SK-N-SH (cell line): Measurements from ENCODE around the gene NAALADL2. TPM values are rescaled to one million over a fixed set of nuclear protein-coding genes. Genes with fewer than 3 reads are reported as not detected.

Experiments used
- CTCF ChIA-PET: fragments of 300-600, 350-600 bp; formaldehyde crosslinking; extraction: SDS; loops from one replicate; lab custom pipeline; 2021; lab: Yijun Ruan, JAX
- POLR2A ChIA-PET: fragments of 350-600 bp; sonication (Branson Sonifier 250); formaldehyde crosslinking; extraction: SDS; loops from one replicate; lab custom pipeline; 2020; ENCODE audit warnings: antibody characterized with exemption, inconsistent platforms; lab: Yijun Ruan, JAX
- DNase-seq: peaks from one replicate; pipeline ENCODE4 v3.0.0; 2012
- H2AFZ ChIP-seq: fragments of 200-600 bp; sonication (generic); 2 replicates; pipeline ENCODE4 v1.8.1; 2016; ENCODE audit warnings: antibody characterized with exemption, mild to moderate bottlenecking, low read depth
- H3F3A ChIP-seq: fragments of 200-600 bp; sonication (generic); replicated peaks from 2 replicates; pipeline ENCODE3; 2016; ENCODE audit warnings: antibody characterized with exemption, mild to moderate bottlenecking; ENCODE audit not compliant: insufficient read depth
- H3K27ac ChIP-seq, 2 experiments: fragments of 200-500 bp in 1 of 2; fragments of 200-600 bp in 1 of 2; sonication (Bioruptor generic) in 1 of 2; sonication (generic), shearing (Covaris generic) in 1 of 2; 2 replicates each; pipeline versions ENCODE4 v1.5.1 to v1.6.1; 2014 to 2016; ENCODE audit warnings: low read depth in 2 of 2, inconsistent platforms in 1 of 2, low read length in 1 of 2, mild to moderate bottlenecking in 1 of 2, mixed read lengths in 1 of 2
- H3K27me3 ChIP-seq: fragments of 200-600 bp; sonication (generic), shearing (Covaris generic); 2 replicates; pipeline ENCODE4 v1.6.1; 2016; ENCODE audit warnings: mixed run types; ENCODE audit not compliant: insufficient read depth
- H3K36me3 ChIP-seq, 2 experiments: fragments of 200-500 bp in 1 of 2; fragments of 200-600 bp in 1 of 2; sonication (Bioruptor generic) in 1 of 2; sonication (generic) in 1 of 2; replicated peaks in 1 of 2; 2 replicates each; pipeline versions ENCODE3 to v1.5.1; 2014 to 2016; ENCODE audit warnings: low read length in 1 of 2, mild to moderate bottlenecking in 1 of 2; ENCODE audit not compliant: insufficient read depth in 2 of 2, control insufficient read depth in 1 of 2
- H3K4me1 ChIP-seq, 2 experiments: fragments of 200-500 bp in 1 of 2; fragments of 200-600 bp in 1 of 2; sonication (Bioruptor generic) in 1 of 2; sonication (generic), shearing (Covaris generic) in 1 of 2; 2 replicates each; pipeline versions ENCODE4 v1.5.1 to v1.6.1; 2014 to 2016; ENCODE audit warnings: low read depth in 1 of 2, low read length in 1 of 2, mixed run types in 1 of 2; ENCODE audit not compliant: insufficient read depth in 2 of 2, control insufficient read depth in 1 of 2
- H3K4me2 ChIP-seq: fragments of 200-600 bp; sonication (generic), shearing (Covaris generic); 2 replicates; pipeline ENCODE4 v1.6.1; 2017; ENCODE audit warnings: mixed run types
- H3K4me3 ChIP-seq, 2 experiments: fragments of 200-500 bp in 1 of 2; fragments of 200-600 bp in 1 of 2; sonication (Bioruptor generic) in 1 of 2; sonication (generic), shearing (Covaris generic) in 1 of 2; 2 replicates each; pipeline versions ENCODE4 v1.5.1 to v1.8.1; 2014 to 2016; ENCODE audit warnings: low read depth in 2 of 2, inconsistent platforms in 1 of 2, low read length in 1 of 2, mild to moderate bottlenecking in 1 of 2, mixed read lengths in 1 of 2, moderate library complexity in 1 of 2
- H3K79me2 ChIP-seq: fragments of 200-600 bp; sonication (generic); 2 replicates; pipeline ENCODE4 v1.8.1; 2017; ENCODE audit warnings: mild to moderate bottlenecking; ENCODE audit not compliant: insufficient read depth
- H3K9ac ChIP-seq: fragments of 200-600 bp; sonication (generic); 2 replicates; pipeline ENCODE4 v1.6.1; 2017; ENCODE audit warnings: mixed run types
- H3K9me2 ChIP-seq: fragments of 200-600 bp; sonication (generic); 2 replicates; pipeline ENCODE4 v1.6.1; 2017; ENCODE audit warnings: mixed run types
- H3K9me3 ChIP-seq: fragments of 200-600 bp; sonication (generic); 2 replicates; pipeline ENCODE4 v1.6.1; 2017; ENCODE audit warnings: mixed run types, mild to moderate bottlenecking, moderate library complexity
- H4K20me1 ChIP-seq: fragments of 200-600 bp; sonication (generic); 2 replicates; pipeline ENCODE4 v1.6.1; 2017; ENCODE audit warnings: mild to moderate bottlenecking, mixed run types; ENCODE audit not compliant: insufficient read depth
- CHD2 ChIP-seq: fragments of 150-350 bp; IDR thresholded peaks from 2 replicates; pipeline ENCODE4 v1.6.1; 2018; ENCODE audit warnings: low read length; ENCODE audit not compliant: partially characterized antibody
- EP300 ChIP-seq, 2 experiments: IDR thresholded peaks; 2 replicates each; pipeline versions ENCODE4 v1.4.0 to v1.6.1; 2012; ENCODE audit warnings: borderline replicate concordance in 1 of 2, low read depth in 1 of 2, low read length in 1 of 2
- FOXJ3 ChIP-seq: sonication (generic); formaldehyde crosslinking; IDR thresholded peaks from 2 replicates; pipeline ENCODE4 v1.5.1; 2020; ENCODE audit warnings: mild to moderate bottlenecking, missing genetic modification reagents
- GABPA ChIP-seq: IDR thresholded peaks from 2 replicates; pipeline ENCODE4 v1.4.0; 2012; ENCODE audit warnings: low read depth, mild to moderate bottlenecking
- JUND ChIP-seq: IDR thresholded peaks from 2 replicates; pipeline ENCODE4 v1.4.0; 2012
- NFIC ChIP-seq: IDR thresholded peaks from 2 replicates; pipeline ENCODE4 v1.4.0; 2012; ENCODE audit warnings: borderline replicate concordance
- RAD21 ChIP-seq: IDR thresholded peaks from 2 replicates; pipeline ENCODE4 v1.6.1; 2012; ENCODE audit warnings: mild to moderate bottlenecking, low read length
- RCOR1 ChIP-seq: fragments of 150-350 bp; IDR thresholded peaks from 2 replicates; pipeline ENCODE4 v1.6.1; 2017; ENCODE audit warnings: antibody characterized with exemption, low read length
- SMC3 ChIP-seq: IDR thresholded peaks from 2 replicates; pipeline ENCODE4 v1.6.1; 2012; ENCODE audit warnings: low read depth, low read length, improper control_type of control experiment
- TEAD4 ChIP-seq: IDR thresholded peaks from 2 replicates; pipeline ENCODE4 v1.4.0; 2012; ENCODE audit warnings: mild to moderate bottlenecking, borderline replicate concordance; ENCODE audit not compliant: insufficient read depth
- YY1 ChIP-seq: IDR thresholded peaks from 2 replicates; pipeline ENCODE4 v1.4.0; 2012; ENCODE audit warnings: low read depth, mild to moderate bottlenecking
- WGBS: methylation state at CpG from one replicate; pipeline ENCODE4 v1.1.6; 2017; ENCODE audit warnings: low lambda C conversion rate; 5-methylcytosine and 5-hydroxymethylcytosine counted together
- polyA plus RNA-seq, 3 experiments: library from polyadenylated mRNA; depleted of rRNA; stranded (reverse); fragments of >200 nt; gene quantifications; 2 replicates each; pipeline ENCODE4 v1.2.3, GENCODE V29; 2012
- TF ChIP-seq, protein P1 (sequence below): IDR thresholded peaks from 2 replicates; pipeline ENCODE4 v1.4.0; 2012; ENCODE audit warnings: low read depth, borderline replicate concordance
- TF ChIP-seq, protein P2 (sequence below): fragments of 150-350 bp; IDR thresholded peaks from 2 replicates; pipeline ENCODE4 v1.6.1; 2017; ENCODE audit warnings: antibody characterized with exemption, low read length, low read depth, borderline replicate concordance
- TF ChIP-seq, protein P3 (sequence below): IDR thresholded peaks from 2 replicates; pipeline ENCODE4 v1.6.1; 2012; ENCODE audit warnings: mild to moderate bottlenecking, low read depth, low read length, moderate library complexity
- TF ChIP-seq, protein P4 (sequence below): IDR thresholded peaks from 2 replicates; pipeline ENCODE4 v1.4.0; 2012; ENCODE audit warnings: low read depth
- TF ChIP-seq, protein P5 (sequence below): IDR thresholded peaks from 2 replicates; pipeline ENCODE4 v1.4.0; 2012; ENCODE audit warnings: low read depth, borderline replicate concordance

NAALADL2 gene
- polyA plus RNA-seq, 1 of the 3 experiments (the other 2 are of a cell fraction): 1.2 TPM

DNA sequence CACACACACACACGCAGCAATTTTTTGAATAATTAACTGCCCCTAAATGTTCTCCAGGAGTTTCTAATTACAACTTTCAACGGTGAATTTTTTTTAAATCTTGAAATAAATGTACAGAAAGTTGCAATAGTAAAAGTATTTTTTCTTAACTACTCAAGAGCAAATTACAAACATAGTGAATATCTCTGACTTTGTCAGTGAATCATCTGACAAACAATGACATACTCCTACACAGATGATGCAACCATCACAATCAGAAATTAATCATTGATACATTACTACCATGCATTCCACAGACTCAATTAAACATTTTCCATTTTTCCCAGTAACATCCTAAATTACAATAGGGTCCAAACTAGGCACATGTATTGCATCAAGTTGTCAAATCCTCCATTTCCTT lies 597.3 kb downstream of the NAALADL2 start:
- Histone ChIP-seq H3K4me3 (no peak overlapping the region), H3K27ac (no peak overlapping the region), H3K9me3 (no peaks in the 10 kb centered on the region), H3K4me2 (no peak overlapping the region), H3K4me1 (no peaks in the 10 kb centered on the region), H3K9me2 (no peaks in the 10 kb centered on the region), H3F3A (no peaks in the 10 kb centered on the region), H2AFZ (no peak overlapping the region), H3K9ac (no peak overlapping the region), H3K36me3 (no peaks in the 10 kb centered on the region), H3K79me2 (no peaks in the 10 kb centered on the region), H4K20me1 (no peaks in the 10 kb centered on the region), H3K27me3 (no peaks in the 10 kb centered on the region)
- TF ChIP-seq EP300 (IDR thresholded peaks at IDR 0.05; ENCODE audit: borderline replicate concordance in 1 of 2, low read depth in 1 of 2, low read length in 1 of 2) (no peak), JUND (no peak), FOXJ3 (no peak), GABPA (no peak), CHD2 (no peak), TEAD4 (no peak), RCOR1 (no peak), NFIC (no peak)
- TF ChIP-seq, protein P1, sequence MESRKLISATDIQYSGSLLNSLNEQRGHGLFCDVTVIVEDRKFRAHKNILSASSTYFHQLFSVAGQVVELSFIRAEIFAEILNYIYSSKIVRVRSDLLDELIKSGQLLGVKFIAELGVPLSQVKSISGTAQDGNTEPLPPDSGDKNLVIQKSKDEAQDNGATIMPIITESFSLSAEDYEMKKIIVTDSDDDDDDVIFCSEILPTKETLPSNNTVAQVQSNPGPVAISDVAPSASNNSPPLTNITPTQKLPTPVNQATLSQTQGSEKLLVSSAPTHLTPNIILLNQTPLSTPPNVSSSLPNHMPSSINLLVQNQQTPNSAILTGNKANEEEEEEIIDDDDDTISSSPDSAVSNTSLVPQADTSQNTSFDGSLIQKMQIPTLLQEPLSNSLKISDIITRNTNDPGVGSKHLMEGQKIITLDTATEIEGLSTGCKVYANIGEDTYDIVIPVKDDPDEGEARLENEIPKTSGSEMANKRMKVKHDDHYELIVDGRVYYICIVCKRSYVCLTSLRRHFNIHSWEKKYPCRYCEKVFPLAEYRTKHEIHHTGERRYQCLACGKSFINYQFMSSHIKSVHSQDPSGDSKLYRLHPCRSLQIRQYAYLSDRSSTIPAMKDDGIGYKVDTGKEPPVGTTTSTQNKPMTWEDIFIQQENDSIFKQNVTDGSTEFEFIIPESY: no peak
- TF ChIP-seq, protein P2, sequence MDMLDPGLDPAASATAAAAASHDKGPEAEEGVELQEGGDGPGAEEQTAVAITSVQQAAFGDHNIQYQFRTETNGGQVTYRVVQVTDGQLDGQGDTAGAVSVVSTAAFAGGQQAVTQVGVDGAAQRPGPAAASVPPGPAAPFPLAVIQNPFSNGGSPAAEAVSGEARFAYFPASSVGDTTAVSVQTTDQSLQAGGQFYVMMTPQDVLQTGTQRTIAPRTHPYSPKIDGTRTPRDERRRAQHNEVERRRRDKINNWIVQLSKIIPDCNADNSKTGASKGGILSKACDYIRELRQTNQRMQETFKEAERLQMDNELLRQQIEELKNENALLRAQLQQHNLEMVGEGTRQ: no peak
- ChIA-PET POLR2A (interaction anchor here (1.1 kb wide), 1 partner anchor 9 kb away, joined by 3 read pairs; no protein-coding TSS in a partner anchor), CTCF (interaction anchor here (1.4 kb wide), 1 partner anchor 16 kb away, joined by 3 read pairs; no protein-coding TSS in a partner anchor)
- 53% methylated on average over 2 of the region's 2 CpGs for WGBS
- DNase-seq: no peak

DNA sequence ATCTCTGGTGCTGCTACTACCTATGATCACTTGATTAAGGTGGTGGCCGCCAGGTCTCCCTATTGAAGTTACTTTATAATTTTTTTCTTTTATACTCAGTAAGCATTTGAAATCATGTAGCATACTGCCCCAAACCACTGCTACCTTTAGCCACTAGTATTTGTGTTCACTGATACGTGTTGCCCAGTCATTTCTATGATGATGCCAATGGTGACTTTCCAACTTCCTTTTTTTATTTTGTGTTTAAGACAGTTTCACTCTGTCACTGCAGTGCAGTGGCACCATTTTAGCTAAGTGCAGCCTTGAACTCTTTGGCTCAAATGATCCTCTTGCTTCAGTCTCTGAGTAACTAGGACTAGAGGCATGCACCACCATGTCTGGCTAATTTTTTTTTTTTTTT lies 598.2 kb downstream of the NAALADL2 start:
- 93% methylated on average over 2 of the region's 2 CpGs for WGBS
- no peaks in the 10 kb centered on the region for H3K27me3 ChIP-seq
- no peak overlapping the region for H2AFZ ChIP-seq
- TF ChIP-seq, protein P1: no peak
- TF ChIP-seq, protein P3, sequence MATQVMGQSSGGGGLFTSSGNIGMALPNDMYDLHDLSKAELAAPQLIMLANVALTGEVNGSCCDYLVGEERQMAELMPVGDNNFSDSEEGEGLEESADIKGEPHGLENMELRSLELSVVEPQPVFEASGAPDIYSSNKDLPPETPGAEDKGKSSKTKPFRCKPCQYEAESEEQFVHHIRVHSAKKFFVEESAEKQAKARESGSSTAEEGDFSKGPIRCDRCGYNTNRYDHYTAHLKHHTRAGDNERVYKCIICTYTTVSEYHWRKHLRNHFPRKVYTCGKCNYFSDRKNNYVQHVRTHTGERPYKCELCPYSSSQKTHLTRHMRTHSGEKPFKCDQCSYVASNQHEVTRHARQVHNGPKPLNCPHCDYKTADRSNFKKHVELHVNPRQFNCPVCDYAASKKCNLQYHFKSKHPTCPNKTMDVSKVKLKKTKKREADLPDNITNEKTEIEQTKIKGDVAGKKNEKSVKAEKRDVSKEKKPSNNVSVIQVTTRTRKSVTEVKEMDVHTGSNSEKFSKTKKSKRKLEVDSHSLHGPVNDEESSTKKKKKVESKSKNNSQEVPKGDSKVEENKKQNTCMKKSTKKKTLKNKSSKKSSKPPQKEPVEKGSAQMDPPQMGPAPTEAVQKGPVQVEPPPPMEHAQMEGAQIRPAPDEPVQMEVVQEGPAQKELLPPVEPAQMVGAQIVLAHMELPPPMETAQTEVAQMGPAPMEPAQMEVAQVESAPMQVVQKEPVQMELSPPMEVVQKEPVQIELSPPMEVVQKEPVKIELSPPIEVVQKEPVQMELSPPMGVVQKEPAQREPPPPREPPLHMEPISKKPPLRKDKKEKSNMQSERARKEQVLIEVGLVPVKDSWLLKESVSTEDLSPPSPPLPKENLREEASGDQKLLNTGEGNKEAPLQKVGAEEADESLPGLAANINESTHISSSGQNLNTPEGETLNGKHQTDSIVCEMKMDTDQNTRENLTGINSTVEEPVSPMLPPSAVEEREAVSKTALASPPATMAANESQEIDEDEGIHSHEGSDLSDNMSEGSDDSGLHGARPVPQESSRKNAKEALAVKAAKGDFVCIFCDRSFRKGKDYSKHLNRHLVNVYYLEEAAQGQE: no peak
- no peak for TF ChIP-seq RCOR1
- TF ChIP-seq NFIC: no peak
- TF ChIP-seq, protein P4, sequence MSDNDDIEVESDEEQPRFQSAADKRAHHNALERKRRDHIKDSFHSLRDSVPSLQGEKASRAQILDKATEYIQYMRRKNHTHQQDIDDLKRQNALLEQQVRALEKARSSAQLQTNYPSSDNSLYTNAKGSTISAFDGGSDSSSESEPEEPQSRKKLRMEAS: no peak
- TF ChIP-seq, protein P5, sequence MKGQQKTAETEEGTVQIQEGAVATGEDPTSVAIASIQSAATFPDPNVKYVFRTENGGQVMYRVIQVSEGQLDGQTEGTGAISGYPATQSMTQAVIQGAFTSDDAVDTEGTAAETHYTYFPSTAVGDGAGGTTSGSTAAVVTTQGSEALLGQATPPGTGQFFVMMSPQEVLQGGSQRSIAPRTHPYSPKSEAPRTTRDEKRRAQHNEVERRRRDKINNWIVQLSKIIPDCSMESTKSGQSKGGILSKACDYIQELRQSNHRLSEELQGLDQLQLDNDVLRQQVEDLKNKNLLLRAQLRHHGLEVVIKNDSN: no peak
- TF ChIP-seq YY1: no peak
- no peak for TF ChIP-seq SMC3
- no peak for TF ChIP-seq RAD21
- TF ChIP-seq, all 33 proteins: peak for 0
- no peaks in the 10 kb centered on the region for H3K9me2 ChIP-seq
- ChIA-PET CTCF (interaction anchor here (1.3 to 1.4 kb wide), 2 partner anchors 9 to 15 kb away, joined by 3 to 5 read pairs; no protein-coding TSS in a partner anchor), POLR2A (interaction anchor here (1.1 kb wide), 1 partner anchor 8 kb away, joined by 3 read pairs; no protein-coding TSS in a partner anchor)
- no peaks in the 10 kb centered on the region for H3K4me1 ChIP-seq
- H3K36me3 ChIP-seq: no peaks in the 10 kb centered on the region
- H3K4me3 ChIP-seq: no peak overlapping the region
- H3K9me3 ChIP-seq: no peaks in the 10 kb centered on the region
- H3K79me2 ChIP-seq: no peaks in the 10 kb centered on the region
- DNase-seq: no peak
- no peak overlapping the region for H3K27ac ChIP-seq
- H3K4me2 ChIP-seq: no peak overlapping the region
- no peak overlapping the region for H3K9ac ChIP-seq
- no peaks in the 10 kb centered on the region for H3F3A ChIP-seq
- no peaks in the 10 kb centered on the region for H4K20me1 ChIP-seq
